NB4 (cell line): ENCODE measurements around the gene PSMA8.

Experiments used
- MAX ChIP-seq: IDR thresholded peaks from 2 replicates; pipeline ENCODE4 v1.6.1; 2011; ENCODE audit warnings: low read depth, low read length
- MYC ChIP-seq: IDR thresholded peaks from 2 replicates; pipeline ENCODE4 v1.6.1; 2011; ENCODE audit warnings: low read depth, low read length
- POLR2A ChIP-seq: IDR thresholded peaks from 2 replicates; pipeline ENCODE4 v1.6.1; 2011; ENCODE audit warnings: mild to moderate bottlenecking; ENCODE audit not compliant: insufficient read length; ENCODE audit errors: extremely low read depth
- TF ChIP-seq, protein P1 (sequence below): IDR thresholded peaks from one replicate; pipeline ENCODE4 v1.5.1; 2012; ENCODE audit warnings: low read depth, low read length

DNA sequence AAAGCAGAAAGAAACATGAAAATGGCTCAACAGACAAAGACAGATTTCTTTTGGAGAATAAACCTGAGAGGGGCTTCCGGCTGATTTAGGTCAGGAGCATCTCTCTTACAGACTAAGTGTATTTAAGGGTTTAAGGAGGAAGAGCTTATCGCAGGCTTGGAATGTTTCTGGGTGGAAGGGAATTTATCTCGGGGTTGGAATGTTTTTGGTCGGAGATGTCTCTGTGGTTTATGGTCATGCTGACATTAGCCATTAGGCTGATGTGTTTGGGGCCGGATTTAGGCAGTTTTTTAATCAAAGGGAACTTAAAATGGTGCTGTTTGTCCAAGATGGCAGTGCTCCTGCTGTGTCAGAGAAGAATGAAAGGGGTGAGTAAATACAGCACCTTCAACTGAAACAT, 14.4 kb upstream of the PSMA8 start:
- TF ChIP-seq, protein P1, sequence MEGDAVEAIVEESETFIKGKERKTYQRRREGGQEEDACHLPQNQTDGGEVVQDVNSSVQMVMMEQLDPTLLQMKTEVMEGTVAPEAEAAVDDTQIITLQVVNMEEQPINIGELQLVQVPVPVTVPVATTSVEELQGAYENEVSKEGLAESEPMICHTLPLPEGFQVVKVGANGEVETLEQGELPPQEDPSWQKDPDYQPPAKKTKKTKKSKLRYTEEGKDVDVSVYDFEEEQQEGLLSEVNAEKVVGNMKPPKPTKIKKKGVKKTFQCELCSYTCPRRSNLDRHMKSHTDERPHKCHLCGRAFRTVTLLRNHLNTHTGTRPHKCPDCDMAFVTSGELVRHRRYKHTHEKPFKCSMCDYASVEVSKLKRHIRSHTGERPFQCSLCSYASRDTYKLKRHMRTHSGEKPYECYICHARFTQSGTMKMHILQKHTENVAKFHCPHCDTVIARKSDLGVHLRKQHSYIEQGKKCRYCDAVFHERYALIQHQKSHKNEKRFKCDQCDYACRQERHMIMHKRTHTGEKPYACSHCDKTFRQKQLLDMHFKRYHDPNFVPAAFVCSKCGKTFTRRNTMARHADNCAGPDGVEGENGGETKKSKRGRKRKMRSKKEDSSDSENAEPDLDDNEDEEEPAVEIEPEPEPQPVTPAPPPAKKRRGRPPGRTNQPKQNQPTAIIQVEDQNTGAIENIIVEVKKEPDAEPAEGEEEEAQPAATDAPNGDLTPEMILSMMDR = no peak
- TF ChIP-seq MAX = no peak
- TF ChIP-seq POLR2A = no peak
- TF ChIP-seq MYC = no peak
